HG02623 (cell line): ENCODE data around the gene CASKIN2.

Experiments
- ATAC-seq: cut with Tn5 transposase; IDR thresholded peaks from one replicate; pipeline ENCODE4 v1.9.1; 2021; ENCODE audit warnings: moderate library complexity; ENCODE audit not compliant: unreplicated experiment

Gene CASKIN2, protein sequence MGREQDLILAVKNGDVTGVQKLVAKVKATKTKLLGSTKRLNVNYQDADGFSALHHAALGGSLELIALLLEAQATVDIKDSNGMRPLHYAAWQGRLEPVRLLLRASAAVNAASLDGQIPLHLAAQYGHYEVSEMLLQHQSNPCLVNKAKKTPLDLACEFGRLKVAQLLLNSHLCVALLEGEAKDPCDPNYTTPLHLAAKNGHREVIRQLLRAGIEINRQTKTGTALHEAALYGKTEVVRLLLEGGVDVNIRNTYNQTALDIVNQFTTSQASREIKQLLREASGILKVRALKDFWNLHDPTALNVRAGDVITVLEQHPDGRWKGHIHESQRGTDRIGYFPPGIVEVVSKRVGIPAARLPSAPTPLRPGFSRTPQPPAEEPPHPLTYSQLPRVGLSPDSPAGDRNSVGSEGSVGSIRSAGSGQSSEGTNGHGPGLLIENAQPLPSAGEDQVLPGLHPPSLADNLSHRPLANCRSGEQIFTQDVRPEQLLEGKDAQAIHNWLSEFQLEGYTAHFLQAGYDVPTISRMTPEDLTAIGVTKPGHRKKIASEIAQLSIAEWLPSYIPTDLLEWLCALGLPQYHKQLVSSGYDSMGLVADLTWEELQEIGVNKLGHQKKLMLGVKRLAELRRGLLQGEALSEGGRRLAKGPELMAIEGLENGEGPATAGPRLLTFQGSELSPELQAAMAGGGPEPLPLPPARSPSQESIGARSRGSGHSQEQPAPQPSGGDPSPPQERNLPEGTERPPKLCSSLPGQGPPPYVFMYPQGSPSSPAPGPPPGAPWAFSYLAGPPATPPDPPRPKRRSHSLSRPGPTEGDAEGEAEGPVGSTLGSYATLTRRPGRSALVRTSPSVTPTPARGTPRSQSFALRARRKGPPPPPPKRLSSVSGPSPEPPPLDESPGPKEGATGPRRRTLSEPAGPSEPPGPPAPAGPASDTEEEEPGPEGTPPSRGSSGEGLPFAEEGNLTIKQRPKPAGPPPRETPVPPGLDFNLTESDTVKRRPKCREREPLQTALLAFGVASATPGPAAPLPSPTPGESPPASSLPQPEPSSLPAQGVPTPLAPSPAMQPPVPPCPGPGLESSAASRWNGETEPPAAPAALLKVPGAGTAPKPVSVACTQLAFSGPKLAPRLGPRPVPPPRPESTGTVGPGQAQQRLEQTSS (N-terminal part only)

DNA sequence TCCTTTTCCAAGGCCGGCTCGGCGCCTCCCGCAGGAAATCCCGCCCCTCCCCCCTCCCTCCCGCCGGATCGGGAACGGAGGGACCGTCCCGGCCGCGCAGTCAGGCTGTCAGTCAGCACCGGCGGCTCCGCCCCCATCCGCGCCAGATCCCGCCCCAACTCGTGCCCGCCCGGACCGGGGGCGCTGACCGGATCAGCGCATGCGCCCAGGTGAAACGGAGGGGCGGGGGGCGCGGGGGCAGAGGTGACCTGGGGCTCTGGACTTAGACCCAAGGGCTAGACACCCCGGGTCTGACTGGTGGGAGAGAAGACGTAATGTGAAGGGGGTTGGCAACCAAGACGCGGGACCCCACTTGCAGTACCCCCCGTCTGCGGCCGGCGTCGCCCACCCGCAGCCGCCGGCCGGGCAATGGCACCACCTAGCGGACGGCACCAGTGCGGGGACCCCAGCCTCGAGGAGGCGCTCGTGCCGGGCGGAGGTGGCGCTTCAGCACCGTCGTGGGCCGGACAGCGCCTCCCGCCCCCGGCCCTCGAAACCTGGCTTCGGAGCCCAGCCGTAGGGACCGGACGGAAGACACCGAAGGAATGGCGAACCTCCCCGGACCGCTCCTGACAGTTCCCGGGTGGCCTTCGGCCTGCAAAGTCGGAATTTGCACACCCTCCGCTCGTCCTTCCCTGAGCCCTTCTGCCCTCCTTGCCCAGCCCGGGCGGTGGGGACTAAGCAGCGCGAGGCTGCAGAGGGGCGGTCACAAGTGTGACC lies at the start of gene CASKIN2:
Gene CASKIN2 (minus strand): TSS at position 42 of the 759 bp plus-strand sequence. CDS start 1,733 bp downstream, outside the sequence.
- peak; percentile 31 for ATAC-seq

DNA sequence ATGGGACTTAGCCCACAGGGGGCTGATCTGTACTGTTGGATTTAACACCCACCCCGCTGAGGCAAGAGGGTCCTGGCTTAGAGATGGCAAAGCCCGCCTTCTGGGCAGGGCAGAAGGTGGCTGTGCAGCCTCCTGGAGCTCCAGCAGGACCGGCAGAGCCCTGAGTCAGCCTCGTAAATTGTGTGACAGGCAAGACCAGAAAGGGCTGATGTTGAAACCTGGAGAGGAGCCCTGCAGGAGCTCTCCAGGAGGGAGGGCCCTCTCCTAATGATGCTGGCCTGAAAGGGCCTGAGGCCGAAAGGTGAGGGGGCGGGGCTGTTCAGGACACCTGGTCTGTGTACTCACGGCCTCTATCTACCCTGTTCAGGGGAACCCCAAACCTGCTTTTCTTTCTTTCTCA lies 49.7 kb upstream of the CASKIN2 start:
- ATAC-seq = no peak

DNA sequence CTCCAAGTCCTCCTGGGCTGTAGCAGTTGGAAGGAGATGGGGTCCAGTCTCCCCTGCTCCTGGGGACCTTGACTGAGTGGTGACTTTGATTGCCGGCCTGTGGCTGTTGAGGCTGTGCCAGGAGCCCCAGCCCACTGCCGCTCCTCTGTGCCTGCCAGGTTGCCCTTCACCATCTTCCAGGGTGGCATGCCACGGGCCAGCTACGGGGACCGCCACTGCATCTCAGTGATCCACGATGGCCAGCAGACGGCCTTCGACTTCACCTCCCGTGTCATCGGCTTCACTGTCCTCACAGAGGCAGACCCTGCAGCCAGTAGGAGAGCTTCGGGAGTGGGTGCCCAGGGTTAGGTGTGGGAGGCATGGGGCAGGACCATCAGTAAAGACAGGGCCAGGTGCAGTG lies 48.9 kb upstream of the CASKIN2 start:
- ATAC-seq = no peak

DNA sequence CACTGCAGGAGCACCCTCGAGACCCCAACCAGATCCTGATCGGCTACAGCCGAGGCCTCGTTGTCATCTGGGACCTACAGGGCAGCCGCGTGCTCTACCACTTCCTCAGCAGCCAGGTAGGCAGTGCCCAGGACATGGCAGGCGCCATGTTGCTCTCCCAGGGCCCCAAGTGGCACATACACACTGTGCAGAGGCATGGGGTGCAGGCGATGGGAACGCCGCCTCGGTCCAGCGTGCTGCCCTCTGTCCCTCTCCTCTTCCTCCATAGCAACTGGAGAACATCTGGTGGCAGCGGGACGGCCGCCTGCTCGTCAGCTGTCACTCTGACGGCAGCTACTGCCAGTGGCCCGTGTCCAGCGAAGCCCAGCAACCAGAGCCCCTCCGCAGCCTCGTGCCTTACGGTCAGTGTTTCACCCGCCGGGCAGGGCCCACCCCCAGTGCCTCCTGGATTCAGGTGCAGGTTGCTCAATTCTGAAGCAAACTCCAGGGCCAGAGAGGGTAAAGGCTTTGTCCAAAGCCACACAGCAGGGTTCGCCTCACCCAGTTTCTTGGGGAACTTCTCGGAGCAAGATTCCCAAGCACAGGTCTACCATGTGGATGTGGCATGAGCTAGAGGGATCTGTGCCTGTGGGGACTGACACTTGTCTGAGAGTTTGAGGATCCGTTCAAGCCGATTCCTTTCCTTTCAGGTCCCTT lies 47.9 kb upstream of the CASKIN2 start:
- no peak for ATAC-seq

DNA sequence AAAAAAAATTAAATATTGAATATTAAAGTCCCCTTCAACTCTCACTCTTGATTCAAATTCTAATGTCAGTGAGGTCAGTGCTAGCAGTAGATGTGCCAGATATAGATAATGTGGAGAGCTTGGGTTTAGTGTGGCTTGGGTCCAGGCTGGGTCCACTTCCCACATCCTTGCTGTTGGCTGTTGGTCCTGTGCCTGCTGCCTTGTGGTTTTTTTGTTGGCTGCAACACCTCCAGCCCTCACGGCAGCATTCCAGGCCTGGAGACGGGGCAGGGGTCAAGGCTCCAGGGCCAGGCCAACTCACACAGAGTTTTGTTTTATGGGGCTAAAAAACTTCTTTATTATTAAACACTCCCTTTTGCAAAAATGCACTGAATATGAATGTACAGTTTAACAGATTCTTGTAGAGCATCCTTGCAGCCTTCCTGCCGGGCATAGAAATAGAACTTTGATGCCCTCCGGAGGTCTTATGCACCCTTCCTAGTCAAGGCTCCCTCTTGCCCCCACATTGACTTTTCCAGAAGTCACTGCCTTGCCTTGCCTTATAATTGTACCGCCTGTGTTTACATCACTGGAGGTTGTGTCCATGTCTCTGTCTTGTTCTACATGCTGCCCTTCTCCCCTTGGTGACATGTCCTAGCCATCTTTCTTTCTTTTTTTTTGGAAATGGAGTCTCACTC lies 46.7 kb upstream of the CASKIN2 start:
- ATAC-seq = no peak

DNA sequence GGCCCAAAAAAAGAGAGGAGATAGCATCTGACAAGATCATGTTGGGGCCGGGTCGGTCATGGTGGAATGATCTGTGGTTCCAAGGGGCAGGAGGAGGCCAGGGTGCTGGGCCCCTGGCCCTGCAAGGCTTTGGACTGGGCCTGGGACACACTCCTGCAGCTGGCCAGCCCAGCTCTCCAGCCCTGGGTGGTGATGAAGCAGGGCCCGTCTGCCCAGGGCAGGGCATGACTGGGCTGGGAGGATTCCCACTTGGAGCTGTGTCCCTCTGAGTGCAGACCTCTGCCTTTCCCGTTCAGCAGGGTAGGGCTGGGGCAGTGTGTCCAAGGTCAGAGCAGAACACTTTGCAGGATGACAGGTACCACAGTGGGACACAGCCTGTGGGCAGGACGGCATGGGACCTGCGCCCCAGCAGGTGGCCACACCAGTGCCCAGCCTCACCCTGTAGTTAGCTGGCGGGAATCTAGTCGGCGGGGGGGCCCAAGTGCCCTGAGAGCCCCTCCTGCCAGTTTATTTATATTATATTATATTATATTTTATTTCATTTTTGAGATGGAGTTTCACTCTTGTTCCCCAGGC lies 44.7 kb upstream of the CASKIN2 start:
- no peak for ATAC-seq

DNA sequence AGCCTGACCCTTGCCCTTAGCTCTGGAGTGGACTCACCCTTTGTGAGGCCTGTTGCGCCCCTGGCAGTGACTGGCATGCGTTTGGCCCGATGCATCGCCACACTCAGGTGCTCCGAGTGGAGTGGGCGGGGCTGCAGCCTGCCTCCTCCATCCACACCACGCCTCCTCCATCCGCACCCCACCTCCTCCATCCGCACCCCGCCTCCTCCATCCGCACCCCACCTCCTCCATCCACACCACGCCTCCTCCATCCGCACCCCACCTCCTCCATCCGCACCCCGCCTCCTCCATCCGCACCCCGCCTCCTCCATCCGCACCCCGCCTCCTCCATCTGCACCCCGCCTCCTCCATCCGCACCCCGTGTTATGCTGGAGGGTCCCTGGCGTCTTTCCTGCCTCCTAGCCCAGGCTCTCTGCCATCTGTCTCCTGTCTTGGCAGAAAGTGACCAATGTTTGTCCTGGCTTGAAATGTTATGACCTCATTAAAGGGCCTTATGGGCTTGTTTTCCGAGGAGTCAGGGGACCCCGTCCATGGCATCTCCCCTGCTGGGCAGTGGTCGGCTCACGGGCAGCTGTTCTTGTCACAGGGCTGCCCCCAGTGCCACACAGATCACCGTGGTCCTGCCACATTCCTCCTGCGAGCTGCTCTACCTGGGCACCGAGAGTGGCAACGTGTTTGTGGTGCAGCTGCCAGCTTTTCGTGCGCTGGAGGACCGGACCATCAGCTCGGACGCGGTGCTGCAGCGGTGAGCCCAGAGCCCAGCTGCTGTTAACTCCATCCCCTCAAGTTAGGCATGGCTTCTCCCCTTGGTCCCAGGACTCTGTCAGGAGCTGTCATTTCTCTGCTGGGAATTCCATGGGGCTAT lies 43.6 kb upstream of the CASKIN2 start:
- no peak for ATAC-seq

DNA sequence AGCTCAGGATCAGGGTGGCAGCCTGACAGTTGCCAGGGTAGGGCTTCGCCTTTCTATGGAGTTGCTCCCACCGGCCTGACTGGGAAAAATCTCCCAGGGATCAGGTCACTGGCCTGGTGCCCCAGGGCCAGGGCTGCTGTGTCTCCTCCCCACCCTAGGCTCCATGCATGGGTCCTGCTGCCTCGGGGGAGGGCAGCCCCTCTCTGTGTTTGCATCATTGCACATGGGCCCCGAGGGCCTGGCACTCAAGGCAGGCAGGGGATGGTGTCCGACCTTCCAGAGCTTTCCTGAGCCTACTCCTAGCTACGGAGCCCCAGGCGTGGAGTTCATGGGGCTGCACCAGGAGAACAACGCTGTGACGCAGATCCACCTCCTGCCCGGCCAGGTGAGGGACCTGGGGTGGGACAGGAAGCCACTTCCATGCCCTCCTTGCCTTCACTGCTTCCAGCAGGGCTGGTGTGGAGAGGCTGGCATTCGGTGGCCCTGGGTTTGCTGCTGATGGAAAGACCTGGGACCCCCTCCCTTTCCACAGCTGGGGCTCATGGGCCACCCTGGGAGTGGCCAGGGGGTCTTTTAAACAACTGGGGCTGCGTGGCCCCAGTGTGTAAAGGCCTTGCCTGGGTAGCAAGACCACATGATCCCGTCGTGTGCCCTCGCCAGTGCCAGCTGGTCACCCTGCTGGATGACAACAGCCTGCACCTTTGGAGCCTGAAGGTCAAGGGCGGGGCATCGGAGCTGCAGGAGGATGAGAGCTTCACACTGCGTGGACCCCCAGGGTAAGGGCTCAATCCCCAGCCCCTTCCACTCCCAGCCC lies 42.7 kb upstream of the CASKIN2 start:
- ATAC-seq = no peak

DNA sequence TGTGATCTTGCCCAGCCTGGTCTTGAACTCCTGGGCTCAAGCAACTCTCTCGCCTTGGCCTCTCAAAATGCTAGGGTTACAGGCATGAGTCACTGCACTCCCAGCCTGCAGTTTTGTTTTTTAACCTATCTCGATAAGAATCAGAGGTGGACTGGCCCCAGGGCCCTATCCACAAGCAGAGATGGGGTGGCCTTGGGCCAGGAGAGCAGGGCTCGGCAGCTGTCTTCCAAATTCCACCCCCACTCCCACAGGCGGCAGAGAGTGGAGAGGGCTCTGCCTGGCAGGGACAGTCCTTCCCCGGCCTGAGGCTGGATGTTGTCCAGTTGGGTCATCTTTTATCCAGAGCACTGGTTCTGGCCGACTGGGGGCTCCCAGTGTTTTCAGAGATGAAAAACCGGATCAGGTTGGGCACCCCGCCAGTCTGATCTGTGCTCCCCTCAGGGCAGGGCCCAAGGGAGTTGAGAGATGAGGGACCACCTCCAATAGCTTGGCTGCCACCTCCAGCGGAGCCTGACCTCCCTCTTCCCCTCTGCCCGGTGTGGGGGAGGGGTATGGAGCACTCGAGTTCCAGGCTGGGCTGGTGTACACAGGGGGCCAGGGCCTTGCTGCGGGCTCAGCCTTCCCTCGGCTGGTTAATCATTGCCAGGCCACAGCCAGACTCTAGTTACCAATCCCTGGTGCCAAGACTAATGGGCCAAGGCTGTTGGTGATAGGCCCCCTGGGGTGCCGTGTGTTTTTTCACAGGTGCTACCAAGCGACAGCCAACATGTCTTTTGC lies 41.9 kb upstream of the CASKIN2 start:
- no peak for ATAC-seq

DNA sequence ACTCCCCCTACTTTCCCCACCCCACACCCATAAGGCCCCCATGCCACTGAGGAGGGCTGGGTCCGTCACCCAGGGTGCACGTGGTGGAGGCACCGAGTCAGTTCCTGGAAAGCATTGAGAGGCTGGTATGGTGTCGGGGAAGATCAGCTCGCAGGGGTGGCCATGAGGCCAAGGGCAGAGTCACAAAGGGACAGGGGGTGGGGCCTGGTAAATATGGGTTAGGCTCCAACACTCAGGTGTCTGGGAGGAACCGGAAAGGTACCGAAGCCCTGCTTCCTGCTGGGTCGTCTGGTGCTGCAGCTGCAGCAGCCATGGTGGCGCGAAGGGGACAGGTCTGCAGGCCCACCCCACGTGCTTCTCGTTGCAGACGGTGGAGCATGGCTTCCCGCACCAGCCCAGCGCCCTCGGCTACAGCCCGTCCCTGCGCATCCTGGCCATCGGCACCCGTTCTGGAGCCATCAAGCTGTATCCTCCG lies 40.4 kb upstream of the CASKIN2 start:
- ATAC-seq = no peak

DNA sequence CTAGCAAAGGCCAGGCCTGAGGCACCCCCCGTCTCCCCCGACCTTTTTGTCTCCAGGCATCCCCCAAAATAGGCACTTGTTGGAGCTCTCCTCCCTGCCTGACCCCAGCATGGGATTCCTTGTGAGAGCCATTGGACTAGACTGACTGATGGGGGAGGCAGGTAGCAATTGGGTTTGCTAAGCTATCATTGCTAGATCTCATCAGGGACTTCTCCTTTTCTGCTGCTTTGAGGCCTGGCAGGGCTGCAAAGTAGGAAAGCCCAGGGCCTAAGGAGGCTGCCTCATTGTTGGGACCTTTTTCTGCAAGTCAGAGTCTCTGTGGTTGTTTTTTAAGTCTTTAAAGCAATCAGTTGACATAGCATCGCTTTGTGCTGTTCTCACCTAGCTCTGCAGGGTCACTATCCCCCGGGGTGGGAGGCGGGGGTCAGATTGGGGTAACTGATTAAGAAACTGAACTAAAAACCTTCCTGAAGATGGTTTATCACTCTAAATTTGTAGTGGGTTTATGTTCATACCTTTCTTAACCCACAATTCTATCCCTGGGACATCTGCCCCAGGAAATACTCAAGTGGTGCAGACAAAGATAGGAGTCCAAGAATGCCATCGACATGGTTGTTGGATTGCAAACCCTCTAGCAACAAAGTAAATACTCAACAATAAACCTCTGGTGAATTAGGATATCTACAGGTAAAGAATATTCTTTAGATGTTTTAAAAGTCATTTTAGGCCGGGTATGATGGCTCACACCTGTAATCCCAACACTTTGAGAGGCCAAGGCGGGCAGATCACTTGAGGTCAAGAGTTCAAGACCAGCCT lies 38.2 kb upstream of the CASKIN2 start:
- ATAC-seq = no peak

DNA sequence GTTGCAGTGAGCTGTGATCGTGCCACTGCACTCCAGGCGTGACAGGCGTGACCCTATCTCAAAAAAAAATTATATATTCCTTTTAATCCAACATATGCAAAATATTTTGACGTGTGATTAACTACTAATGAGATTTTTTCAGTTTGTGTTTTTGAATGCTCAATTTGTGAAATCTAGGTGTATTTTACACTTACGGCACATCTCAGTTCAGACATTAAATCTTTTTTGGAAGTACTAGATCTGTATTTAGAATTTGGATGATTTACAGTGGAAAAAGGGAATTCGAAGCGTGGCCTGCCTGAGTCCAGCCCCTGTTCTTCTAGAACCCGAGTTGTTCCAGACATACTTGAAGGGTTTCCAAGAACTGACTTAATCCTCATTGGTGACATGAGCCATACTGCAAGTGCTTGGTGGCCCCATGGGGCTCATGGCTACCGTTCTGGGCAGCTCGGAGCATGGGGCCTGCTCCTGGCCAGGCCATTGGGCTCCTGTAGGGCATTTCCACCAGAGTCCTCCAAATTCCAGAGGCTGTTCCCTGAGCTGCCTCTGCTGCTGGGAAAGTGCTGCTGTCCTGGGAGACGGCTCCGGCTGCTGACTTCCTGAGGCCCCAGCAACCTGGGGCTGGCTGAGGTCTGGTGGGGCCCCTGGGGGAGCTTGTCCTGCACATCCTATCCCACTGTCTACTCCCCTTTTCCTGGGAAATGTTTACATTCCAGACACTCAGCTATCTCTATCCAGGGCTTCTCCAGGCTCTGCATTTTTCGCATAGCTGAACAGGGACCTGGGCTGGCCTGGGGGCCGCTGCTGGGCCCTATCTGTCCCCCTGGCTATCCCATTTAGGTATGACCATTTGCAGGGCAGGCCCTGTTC lies 37.3 kb upstream of the CASKIN2 start:
- ATAC-seq = no peak

DNA sequence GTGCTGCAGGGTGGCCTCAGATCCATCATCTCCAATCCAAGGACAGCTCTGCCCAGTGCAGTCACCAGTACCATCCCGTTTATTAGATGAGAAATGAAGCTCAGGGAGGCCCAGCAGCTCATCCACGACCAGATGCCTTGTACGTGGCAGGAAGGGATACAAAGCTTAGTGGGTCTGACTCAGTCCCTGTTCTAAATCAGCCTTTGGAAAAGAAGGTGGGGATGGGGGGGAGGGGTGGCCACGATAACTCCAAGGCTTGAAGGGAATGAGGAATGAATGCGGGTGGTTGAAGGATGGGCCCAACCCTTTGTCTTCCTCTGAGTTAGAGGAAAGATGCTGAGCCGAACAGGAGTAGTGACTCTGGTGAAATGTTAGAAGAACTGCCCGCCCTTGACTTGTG lies 35.9 kb upstream of the CASKIN2 start:
- no peak for ATAC-seq

DNA sequence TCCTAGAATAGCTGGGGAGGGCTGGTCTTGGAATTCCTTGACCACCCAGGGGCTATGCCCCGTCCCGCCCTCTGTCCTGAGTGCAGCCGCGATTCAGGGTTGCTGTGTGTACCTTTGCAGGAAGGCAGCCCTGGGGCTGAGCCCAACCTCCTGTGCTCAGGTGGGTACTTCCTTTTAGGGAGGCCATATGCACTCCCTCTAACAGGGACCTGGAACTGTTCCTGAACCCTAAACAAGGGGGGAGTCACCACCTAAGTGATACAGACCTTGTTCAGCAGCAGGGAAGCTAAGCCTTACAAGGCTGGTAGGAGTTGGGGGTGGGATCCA lies 34.8 kb upstream of the CASKIN2 start:
- ATAC-seq = no peak
